ENCODE measurements around the gene DNAI1.

DNAI1 gene

GRCh38 chr9:34510497-34511468 lies 52.2 kb downstream of the DNAI1 start:
- TF ChIP-seq, protein P1, sequence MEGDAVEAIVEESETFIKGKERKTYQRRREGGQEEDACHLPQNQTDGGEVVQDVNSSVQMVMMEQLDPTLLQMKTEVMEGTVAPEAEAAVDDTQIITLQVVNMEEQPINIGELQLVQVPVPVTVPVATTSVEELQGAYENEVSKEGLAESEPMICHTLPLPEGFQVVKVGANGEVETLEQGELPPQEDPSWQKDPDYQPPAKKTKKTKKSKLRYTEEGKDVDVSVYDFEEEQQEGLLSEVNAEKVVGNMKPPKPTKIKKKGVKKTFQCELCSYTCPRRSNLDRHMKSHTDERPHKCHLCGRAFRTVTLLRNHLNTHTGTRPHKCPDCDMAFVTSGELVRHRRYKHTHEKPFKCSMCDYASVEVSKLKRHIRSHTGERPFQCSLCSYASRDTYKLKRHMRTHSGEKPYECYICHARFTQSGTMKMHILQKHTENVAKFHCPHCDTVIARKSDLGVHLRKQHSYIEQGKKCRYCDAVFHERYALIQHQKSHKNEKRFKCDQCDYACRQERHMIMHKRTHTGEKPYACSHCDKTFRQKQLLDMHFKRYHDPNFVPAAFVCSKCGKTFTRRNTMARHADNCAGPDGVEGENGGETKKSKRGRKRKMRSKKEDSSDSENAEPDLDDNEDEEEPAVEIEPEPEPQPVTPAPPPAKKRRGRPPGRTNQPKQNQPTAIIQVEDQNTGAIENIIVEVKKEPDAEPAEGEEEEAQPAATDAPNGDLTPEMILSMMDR (conservative IDR thresholded peaks at IDR 0.05; ENCODE audit: low read length) = no peak
- no peak for DNase-seq (ENCODE audit: low read depth)
- H3K4me3 ChIP-seq (ENCODE audit: low read length) = no peak overlapping the region

GRCh38 chr9:34512131-34513078 lies 53.8 kb downstream of the DNAI1 start:
- TF ChIP-seq, protein P1 (conservative IDR thresholded peaks at IDR 0.05; ENCODE audit: low read length) = no peak
- DNase-seq (ENCODE audit: low read depth) = no peak
- no peak overlapping the region for H3K4me3 ChIP-seq (ENCODE audit: low read length)

GRCh38 chr9:34513567-34514214 lies 55.1 kb downstream of the DNAI1 start:
- TF ChIP-seq, protein P1 (conservative IDR thresholded peaks at IDR 0.05; ENCODE audit: low read length) = no peak
- H3K4me3 ChIP-seq (ENCODE audit: low read length) = no peak overlapping the region
- DNase-seq (ENCODE audit: low read depth) = no peak

GRCh38 chr9:34514401-34514800 lies 55.8 kb downstream of the DNAI1 start:
- TF ChIP-seq, protein P1 (conservative IDR thresholded peaks at IDR 0.05; ENCODE audit: low read length) = no peak
- DNase-seq (ENCODE audit: low read depth) = no peak
- H3K4me3 ChIP-seq (ENCODE audit: low read length) = no peak overlapping the region

DNA sequence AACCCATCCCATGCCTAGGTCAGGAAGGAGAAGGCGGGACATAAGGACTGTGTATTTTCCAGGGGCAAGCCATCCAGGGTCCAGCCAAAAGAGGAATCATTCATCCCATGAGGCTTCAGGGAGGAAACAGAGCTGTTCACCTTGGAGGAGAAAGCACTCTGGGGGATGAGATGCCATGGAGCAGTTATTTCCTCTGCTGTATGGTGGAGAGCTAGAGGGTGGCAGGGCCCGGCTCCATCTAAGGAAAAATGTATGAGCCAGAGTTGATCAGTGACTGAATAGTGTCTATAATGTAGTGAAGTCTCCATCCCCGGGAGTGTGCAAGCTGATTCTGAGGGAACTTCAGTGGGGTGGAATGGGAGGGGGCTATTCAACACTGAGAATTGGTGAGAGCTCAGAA lies 56.2 kb downstream of the DNAI1 start:
- TF ChIP-seq, protein P1 (conservative IDR thresholded peaks at IDR 0.05; ENCODE audit: low read length) = no peak
- no peak for DNase-seq (ENCODE audit: low read depth)
- H3K4me3 ChIP-seq (ENCODE audit: low read length) = no peak overlapping the region

GRCh38 chr9:34515959-34516358 lies 57.4 kb downstream of the DNAI1 start:
- no peak overlapping the region for H3K4me3 ChIP-seq (ENCODE audit: low read length)
- DNase-seq (ENCODE audit: low read depth) = no peak
- TF ChIP-seq, protein P1 (conservative IDR thresholded peaks at IDR 0.05; ENCODE audit: low read length) = no peak

Measured in AG10803 (cell line).